Measurements from ENCODE around the gene DLG5.

DNA sequence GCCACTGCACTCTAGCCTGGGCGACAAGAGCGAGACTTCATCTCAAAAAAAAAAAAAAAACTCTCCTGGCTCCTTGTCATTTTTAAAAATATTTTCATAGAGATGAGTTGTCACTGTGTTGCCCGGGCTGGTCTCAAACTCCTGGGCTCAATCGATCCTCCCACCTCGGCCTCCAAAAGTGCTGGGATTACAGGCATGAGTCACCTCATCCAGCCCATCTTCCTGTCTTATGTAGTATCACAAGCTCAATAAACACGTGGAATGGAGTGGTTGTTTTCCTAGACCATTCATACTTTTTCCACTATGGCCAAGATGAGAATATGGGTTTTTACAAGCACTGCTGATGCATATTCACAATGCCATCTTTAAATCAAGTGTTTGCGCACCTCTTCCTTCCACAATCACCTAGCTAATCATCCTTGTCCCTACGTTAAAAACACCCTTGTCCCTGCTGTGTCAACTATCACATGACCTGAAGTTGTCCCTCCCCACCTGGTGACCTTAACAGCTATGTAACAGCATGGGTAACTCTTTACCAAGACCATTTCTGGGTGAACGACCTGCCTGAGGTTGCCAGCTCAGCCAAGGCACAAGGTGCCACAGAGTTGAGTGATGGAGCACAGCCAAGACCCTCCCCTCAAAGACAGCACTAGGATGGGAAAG is 21.3 kb downstream of the DLG5 start:
- TF ChIP-seq HDAC2 (IDR thresholded peaks at IDR 0.05) (no peak), DNMT1 (IDR thresholded peaks at IDR 0.05) (no peak), PHF8 (IDR thresholded peaks at IDR 0.05; ENCODE audit: borderline replicate concordance, low read length) (no peak), POLR3A (IDR thresholded peaks at IDR 0.05; ENCODE audit: borderline replicate concordance, extremely low read depth, insufficient read depth, insufficient read length) (no peak)
- TF ChIP-seq, protein P1, sequence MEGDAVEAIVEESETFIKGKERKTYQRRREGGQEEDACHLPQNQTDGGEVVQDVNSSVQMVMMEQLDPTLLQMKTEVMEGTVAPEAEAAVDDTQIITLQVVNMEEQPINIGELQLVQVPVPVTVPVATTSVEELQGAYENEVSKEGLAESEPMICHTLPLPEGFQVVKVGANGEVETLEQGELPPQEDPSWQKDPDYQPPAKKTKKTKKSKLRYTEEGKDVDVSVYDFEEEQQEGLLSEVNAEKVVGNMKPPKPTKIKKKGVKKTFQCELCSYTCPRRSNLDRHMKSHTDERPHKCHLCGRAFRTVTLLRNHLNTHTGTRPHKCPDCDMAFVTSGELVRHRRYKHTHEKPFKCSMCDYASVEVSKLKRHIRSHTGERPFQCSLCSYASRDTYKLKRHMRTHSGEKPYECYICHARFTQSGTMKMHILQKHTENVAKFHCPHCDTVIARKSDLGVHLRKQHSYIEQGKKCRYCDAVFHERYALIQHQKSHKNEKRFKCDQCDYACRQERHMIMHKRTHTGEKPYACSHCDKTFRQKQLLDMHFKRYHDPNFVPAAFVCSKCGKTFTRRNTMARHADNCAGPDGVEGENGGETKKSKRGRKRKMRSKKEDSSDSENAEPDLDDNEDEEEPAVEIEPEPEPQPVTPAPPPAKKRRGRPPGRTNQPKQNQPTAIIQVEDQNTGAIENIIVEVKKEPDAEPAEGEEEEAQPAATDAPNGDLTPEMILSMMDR (IDR thresholded peaks at IDR 0.05 in 2 of 3, conservative IDR thresholded peaks at IDR 0.05 in 1 of 3; ENCODE audit: insufficient read depth in 2 of 3, low read depth in 1 of 3, low read length in 3 of 3) = no peak
- TF ChIP-seq, protein P2, sequence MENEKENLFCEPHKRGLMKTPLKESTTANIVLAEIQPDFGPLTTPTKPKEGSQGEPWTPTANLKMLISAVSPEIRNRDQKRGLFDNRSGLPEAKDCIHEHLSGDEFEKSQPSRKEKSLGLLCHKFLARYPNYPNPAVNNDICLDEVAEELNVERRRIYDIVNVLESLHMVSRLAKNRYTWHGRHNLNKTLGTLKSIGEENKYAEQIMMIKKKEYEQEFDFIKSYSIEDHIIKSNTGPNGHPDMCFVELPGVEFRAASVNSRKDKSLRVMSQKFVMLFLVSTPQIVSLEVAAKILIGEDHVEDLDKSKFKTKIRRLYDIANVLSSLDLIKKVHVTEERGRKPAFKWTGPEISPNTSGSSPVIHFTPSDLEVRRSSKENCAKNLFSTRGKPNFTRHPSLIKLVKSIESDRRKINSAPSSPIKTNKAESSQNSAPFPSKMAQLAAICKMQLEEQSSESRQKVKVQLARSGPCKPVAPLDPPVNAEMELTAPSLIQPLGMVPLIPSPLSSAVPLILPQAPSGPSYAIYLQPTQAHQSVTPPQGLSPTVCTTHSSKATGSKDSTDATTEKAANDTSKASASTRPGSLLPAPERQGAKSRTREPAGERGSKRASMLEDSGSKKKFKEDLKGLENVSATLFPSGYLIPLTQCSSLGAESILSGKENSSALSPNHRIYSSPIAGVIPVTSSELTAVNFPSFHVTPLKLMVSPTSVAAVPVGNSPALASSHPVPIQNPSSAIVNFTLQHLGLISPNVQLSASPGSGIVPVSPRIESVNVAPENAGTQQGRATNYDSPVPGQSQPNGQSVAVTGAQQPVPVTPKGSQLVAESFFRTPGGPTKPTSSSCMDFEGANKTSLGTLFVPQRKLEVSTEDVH (IDR thresholded peaks at IDR 0.05; ENCODE audit: low read depth, partially characterized antibody) = no peak
- TF ChIP-seq, protein P3, sequence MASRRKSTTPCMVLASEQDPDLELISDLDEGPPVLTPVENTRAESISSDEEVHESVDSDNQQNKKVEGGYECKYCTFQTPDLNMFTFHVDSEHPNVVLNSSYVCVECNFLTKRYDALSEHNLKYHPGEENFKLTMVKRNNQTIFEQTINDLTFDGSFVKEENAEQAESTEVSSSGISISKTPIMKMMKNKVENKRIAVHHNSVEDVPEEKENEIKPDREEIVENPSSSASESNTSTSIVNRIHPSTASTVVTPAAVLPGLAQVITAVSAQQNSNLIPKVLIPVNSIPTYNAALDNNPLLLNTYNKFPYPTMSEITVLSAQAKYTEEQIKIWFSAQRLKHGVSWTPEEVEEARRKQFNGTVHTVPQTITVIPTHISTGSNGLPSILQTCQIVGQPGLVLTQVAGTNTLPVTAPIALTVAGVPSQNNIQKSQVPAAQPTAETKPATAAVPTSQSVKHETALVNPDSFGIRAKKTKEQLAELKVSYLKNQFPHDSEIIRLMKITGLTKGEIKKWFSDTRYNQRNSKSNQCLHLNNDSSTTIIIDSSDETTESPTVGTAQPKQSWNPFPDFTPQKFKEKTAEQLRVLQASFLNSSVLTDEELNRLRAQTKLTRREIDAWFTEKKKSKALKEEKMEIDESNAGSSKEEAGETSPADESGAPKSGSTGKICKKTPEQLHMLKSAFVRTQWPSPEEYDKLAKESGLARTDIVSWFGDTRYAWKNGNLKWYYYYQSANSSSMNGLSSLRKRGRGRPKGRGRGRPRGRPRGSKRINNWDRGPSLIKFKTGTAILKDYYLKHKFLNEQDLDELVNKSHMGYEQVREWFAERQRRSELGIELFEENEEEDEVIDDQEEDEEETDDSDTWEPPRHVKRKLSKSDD (conservative IDR thresholded peaks at IDR 0.05; ENCODE audit: low read length) = no peak
